GM21825 (cell line): ENCODE results near the gene ATXN7L1.

Experiments used
- ATAC-seq: cut with Tn5 transposase; IDR thresholded peaks from one replicate; pipeline ENCODE4 v1.9.1; 2021; ENCODE audit warnings: mild to moderate bottlenecking, moderate library complexity; ENCODE audit not compliant: unreplicated experiment

The ATXN7L1 gene

DNA sequence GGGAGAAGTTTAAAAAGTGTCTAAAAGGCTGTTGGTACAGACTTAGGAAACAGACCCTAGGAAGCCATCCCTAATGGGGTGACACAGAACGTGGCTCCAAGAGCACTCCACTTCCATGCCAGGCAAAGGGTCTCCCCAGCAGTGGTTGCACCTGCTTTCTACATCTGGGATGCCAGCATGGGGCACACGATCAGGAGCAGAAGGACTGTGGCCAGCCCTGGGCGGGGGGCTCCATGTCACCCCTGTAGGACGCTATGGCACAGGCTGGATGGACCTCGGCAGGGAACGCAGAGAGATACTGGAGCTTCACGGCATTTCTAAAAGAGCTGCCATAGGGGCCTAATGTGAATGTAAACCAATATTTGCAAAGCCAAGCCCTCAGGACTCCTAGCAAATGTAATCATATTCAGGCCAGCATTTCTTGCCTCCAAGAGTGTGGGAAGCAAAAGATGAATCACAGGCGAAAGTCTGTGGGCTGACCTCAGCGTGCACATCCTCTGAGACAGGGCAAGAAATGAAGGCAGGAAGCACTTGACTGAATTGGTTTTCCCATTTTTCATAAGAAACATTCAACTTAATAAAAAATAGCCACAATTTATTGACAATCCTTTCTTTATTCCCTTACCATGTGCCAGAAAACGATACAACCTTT is 93.9 kb downstream of the ATXN7L1 start:
- ATAC-seq: no peak

DNA sequence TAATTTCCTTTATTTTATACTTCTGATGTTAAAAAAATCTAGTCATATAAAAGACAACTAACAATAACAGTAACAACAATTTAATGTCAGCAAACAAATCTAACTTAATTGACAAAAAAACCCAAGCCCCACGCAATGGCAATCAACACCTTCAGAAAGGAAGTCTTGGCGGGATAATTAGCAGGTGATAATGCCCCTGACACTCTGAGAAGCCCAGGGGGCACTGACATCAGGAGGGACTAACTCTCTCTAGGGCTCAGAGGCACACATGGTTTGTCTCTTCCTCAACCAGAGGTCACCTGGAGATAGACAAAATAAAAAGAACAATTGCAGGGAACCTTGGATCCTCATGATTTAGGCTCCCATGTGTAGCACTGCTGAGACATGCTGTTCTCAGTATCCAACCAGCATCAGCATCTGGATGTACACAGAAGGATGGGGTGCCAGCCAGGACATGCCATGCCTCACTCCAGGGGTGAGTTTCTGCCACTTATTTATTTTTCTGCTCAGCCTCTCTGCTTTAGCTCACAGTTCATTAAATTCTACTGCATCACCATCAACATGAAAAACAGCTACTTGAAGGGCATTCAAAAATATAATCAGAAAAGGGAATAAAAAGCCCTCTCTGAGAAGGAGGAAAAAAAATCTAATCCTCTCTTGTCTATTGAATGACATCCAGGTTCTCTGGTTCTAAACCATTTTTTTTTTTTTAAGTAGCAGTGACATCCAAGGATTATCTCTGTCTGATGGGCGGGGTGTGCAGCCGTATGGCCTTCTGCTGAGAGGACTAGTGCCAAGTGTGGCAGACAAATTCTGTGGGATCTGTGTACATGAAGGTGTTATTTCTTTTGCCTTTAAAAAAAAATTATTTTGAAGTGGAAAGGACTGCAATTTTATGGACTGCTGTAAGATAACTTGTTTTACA is 96.3 kb downstream of the ATXN7L1 start:
- no peak for ATAC-seq

DNA sequence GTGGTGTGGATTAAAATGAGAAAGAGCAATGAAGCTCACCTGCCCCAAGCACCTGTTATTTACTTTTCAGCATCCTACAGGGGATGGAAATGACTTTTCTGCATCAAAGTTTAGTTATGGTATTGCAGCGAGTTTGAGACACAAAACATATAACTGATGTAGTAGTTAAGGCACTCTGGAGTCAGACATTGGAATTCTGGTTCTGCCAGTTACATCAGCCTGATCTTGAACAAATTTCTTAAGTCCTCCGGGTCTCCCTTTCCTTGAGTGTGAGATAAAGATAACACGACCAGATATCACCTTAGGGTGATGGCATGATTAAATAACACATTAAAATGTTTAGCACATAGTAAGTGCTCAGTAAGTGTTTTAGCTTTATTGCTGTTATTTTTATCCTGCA is 97.4 kb downstream of the ATXN7L1 start:
- ATAC-seq: no peak

DNA sequence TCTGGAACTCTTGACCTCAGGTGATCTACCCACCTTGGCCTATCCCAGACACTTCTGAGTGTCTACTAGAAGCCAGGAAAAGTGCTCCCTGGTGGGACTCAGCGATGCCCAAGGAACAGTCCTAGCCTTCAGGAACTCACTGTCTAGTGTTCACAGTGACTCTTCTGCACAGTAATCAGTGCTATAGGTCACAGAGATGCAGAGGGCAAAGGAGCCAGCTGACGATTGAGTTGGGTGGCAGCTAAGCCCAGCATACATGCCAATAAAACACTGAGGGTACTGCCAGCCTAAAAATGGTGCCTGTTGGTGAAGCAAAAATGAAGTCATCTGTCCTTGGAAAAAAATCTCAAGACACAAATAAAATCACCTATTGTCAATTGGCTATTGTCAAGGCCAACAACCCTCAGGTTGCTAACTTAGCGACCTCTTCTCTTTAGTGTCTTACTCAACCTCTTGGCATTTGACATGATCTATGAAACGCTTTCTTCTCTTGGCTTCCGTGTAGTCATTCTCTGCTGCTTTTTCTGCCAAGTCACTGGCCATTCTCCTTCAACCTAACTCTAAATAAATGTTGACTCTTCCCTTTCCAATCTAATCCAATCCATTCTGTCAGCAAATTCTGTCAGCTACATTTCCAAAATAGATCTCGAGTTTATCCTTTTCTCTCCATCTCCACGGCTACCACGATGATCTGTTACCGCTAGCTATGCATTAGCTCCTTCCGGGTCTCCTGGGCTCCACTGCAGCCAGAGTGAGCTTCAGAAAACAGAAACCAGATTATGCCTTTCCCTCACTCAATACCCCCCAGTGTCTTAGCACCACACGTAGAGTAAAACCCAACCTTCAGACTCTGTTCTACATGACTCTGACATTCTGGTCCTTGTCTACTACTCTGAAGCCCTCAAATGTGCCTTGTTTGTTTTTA is 99.2 kb downstream of the ATXN7L1 start:
- no peak for ATAC-seq

DNA sequence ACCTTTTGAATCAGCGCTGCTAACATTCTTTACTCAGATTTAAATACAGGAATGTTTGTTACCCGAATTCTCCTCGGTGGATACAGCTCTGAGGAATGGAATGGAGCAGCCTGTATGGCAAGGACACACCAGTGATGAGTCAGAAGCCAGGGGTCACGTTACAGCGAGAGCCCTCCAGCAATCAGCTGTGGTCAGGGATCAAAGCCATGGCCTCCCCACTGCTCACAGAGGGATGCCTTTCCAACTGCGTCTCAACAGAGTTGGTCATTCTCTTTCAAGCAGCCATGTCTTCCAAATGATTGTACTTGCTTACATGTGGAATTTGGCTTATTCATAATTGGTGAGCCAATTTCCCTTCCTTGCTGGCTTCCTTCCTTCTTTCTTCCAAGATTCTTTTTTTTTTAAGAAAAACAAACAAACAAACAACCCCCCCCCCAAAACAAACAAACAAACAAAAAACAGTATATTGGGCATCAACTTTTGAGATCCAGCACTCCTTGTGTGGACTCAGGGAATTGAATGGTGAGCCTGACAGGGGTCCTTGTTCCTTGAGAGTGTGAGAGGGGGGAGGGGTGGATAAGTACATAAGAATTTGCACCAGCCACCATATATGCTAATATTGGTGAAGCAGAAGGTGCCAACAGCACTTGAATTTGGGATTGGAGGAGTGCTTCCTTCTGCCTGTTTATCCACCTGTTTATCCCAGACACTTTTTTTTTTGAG is 100.2 kb downstream of the ATXN7L1 start:
- no peak for ATAC-seq

DNA sequence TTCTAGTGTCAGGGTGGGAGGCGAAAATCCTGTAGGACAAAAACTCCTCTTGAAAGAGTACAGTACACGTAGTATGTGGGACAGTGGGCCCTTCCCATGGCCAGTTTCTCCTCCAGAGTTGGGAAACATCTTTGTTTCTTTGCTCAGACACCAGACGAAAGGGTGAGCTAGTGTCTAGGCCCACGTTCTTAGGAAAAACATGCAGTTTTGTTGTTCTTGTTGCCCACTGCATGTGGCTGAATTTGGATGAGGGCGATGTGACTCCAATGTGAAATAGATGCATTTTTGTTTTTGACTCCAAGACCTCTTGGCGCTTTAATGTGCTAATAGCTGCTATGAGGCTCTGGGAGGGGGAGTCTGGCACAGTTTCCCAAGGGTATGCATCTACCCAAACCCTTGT is 100.8 kb downstream of the ATXN7L1 start:
- no peak for ATAC-seq

DNA sequence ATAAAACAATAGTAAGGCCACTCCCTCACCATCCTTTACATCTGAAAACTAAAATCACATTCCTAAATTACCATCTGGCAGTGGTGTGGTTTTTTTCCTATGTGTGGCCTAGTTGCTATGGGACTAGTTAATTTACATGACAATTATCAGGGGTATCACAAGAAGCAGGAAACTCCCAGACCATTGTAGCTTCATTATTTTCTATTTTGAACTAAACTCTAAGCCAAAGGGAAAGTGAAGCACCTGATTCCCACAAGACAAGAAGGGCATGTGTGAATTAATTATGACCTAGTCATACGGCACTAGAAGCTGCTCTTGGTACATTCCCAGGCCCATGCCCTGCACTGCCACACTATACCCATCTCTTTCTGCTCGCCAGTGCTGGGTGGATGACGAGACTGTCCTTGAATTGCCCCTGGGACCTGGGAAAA is 103.4 kb downstream of the ATXN7L1 start:
- ATAC-seq: no peak

DNA sequence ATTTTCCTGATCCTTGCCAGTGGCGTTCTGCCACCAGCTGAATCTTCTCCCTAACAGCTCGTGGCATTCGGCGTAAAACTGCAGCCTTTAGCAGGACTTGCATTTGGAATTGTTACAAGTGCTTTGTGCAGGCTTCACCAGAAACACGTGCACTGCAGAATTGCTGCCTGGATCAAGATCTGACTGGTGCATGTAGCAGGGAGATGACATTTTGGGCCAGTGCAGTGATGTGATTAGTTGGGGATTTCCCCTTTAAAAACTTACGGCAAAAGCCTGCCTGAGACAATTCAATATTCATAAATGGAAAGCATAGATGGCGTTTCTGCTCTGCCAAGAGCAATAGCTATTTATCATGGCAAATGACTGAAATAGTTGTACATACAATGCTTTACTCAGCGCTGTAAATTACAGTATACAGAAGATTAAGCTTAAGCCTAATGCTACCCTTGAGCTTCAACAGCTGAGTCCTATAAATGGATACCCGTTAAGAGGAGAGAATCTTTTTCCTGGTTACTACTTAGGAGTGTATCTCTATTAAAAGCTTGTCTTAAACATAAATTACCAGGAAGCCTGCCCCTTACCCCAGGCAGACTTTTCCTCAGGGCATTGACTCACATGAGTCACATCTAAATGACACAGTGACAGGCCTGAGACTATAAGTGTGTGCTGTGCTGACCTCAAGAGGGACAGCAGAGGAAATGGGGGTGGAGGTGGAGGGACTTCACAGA is 106.3 kb downstream of the ATXN7L1 start:
- no peak for ATAC-seq

DNA sequence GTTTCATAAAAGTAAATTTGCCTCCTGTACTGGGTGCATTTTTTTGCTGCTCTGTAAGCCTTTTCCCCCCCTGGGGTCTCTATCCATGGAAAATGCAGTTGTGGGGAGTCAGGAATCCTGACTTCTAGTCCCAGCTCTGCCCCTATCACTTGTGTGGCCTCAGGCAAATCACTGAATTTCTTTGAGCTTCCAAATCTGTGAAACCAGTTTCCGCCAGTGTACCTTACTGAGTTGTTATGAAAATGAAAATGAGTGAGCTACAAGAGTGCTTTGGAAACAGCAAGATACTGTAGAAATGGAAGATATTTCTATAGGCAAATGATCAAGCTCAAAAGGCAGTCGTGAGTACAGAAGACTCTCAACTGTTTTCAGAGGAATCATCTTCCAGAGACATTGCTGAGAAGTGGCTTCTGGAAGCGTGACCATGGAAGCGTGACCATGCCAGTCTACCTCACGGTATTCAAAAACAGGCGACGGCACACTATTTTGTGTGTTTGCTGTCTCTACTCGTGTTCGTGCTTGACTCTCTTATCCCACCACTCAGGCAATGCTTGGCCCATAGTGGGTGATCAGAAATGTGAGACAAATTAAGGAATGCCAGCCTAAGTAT is 107.4 kb downstream of the ATXN7L1 start:
- ATAC-seq: no peak

DNA sequence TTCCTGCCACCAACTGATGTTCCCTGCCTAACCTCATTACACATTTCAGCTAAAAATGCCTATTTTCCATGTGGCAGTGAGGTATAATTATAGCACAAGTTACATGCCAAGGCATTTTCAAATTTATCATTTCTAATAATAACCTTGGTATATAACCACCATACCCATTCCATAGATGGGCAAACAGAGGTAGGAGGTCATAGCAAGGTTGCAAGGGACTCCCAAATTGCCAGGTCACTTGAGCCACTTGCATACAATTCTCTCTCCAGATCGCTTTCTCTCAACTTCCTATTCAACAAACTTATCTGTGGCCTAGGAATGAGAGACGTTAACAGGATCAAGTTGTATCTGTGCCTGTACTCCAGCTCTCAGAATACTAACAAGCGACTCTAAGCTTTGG is 108.3 kb downstream of the ATXN7L1 start:
- ATAC-seq: no peak

DNA sequence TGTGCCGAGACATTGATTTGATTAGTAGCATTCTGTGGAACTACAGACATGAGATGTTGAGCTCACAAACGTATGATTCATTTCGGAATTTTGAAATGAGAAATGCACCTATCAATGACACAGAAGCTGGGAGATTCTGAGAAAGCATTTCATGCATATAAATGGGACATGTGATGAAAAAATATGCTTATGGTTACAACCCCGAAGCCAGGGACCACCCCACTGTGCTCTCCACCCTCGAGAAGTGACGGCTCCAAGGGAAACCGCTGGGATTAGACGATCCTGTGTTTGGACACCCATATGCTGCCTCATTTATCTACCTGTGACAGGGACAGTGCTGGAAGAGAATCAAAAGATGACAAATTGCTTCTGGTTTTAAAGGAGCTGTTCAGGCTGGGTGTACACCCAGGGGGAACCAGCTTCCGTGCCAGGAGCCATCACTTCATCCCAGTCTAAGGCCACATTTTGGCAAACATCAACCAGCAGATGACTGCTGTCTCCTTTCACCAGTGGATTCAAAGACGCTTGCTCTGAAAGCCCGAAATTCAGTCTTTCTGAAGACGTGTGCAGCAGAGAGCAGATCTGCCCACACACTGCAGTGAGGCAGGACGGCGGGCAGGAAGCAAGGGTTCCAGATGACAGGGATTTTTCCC is 109.9 kb downstream of the ATXN7L1 start:
- ATAC-seq: no peak

DNA sequence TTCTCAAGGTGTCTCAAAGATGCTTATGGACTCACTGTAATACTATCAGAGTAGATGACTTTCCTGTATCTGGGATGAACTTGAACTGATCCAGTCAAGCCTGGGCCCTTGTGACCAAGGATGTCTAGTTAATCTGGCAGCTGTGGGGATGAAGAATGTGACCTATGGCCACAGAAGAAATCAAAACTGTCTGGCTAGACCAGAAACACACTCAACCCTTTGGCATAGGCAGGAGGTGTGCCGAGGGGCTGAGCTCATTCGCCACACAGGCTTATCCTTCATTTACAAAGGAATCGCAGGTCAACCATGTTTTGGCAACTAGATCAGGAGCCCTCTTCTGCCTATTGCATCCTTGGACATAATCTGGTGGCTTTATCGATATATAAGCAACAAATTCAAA is 110.6 kb downstream of the ATXN7L1 start:
- ATAC-seq: no peak

DNA sequence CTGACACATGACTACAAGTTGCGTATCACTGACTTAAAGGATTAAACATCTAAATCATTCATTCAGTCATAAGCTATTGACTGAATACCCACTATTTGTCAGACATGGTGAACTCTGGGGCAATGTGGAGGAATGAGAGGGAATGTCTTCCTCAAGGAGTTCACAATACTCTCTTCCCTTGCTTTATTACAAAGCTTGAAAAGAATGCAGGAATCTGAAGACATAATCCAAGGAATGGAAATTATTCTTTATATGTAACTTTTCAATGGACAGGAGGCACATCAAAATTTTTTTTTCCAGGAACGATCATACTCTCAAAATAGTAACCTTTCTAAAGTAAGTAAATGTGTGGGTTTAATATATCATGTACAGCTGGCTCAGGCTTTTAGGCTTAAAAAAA is 111.9 kb downstream of the ATXN7L1 start:
- no peak for ATAC-seq

DNA sequence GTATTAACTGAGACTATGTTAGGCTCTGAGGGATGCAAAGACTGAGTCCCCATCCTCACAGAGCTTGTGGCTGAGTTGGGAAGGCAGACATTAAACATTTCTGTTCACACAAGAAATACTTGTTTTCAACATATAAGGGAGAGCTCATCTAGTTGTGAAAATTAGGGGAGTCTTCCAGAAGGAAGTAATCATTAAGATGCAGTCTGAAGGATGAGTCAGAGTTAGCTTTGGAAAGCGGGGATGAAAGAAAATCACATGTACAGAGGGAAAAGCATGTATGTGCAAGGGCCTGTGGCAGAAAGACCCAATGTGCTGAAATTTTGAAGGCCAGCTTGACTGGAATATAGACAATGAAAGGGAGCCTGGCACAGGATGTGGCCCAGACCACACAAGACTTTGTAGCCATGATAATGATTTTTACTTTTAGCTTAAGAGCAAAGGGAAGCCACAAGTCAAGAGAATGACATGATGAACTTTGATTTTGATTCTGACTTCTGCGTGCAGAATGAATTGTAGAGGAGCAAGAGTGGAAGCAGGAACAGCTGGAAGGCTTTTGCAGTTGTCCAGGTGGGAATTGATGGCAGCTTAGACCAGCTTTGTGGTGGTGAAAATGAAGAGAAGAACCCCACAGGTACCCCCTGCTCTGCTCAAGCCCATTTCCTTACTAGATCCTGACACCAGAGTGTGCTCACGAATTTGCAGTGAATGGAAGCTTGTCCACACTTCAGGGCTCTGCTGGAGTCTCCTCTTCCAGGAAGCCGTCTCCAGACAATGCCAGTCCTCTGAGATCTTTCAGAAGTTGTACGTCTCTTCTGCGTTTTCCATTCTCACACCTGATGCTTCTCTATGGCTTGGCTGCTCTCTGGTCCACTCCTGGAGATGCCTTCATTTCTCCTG is 115.6 kb downstream of the ATXN7L1 start:
- no peak for ATAC-seq

DNA sequence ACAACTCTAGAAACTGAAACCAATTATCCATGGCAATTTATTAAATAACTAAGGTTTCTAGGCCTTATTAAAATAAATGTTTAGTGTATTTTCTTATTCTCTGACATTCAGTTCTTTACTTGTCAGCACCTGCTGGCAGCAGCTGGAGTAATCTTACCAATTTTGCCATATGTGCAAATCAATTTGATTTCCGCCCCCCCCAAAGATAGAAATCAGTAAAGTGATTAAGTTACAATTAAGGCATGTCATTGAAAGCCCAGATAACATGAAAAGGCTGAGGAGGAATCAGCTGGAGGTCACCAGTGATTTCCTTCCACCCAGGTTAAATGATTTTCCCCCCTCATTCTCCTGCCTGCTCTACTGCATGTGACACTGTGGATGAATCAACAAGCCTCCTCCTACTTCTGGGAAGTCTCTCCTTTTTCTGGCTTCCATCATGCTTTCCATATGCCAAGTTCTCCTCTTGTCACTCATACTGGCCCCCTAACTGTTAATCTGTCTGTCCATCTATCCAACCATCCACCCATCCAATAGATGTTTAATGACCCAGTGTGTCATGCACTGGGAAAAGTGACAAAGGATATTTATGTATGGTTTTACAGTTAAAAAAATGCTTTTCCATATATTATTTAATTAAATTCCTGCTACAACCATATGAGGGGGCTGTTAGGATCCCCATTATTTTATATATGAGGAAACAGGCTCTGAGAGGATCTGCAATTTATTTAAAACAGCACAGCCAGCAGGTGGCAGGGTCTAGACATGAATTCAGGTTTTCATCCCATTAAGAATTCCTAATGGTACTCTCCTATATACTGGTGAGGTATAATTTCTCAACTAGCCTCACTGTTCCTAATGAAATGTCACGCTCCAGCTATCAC is 116.5 kb downstream of the ATXN7L1 start:
- no peak for ATAC-seq

DNA sequence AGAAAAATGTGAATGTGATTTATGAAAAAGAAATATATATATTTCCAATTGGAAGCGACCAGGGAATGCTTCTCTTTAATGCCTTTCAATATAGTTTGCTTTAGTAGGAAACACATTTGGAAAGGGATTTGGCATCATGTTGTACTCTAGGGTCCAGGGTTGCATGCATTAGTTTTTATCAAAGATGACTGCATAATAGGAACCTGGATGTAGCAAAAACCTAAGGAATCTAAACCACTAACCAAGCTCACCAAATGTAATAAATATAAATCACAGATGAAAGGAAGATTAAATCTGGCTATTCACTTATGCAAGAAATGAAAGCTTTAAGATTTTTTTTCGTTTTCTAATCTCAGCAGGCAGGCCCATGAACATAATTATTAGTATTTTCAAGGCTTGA is 120.0 kb downstream of the ATXN7L1 start:
- ATAC-seq: no peak

DNA sequence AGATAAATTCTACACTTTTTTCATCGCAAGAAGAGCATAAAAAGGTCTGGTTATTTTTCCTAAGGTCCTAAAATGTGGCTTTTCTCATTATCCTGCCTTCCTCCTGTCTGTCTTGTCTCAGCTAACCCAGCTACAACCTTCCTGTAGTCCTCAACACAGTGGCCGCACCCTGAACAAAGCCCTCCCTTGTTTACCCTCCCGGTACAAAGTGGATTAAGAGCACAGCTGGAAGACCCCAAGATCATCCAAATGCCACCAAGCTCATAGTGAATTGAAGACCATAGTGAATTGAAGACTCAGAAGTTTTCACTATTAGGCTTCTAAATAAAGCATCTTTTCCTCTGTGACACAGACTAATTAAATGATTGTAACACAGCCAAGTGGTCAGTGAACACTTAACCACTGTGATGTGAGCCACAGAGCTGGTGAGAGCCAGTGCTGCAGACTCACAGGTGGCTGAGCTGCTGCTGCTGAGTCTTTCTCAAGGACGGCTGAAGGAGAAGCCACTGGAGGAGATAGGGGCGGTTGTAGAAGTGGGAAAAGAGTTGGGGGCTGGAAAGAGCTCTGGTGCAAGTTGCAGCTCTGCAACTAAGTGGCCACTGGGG is 123.6 kb downstream of the ATXN7L1 start:
- ATAC-seq: no peak
